Body of pancreas (tissue), 4 donors: ENCODE measurements around the gene RPS6KA3. TPM values are rescaled to one million over a fixed set of nuclear protein-coding genes. Genes with fewer than 3 reads are reported as not detected.

Experiments
- ATAC-seq: fragments of 150-250 bp; one replicate; pipeline ENCODE4 v1.9.1; 2016
- DNase-seq, 4 donors: peaks; one replicate each; pipeline ENCODE4 v3.0.0-alpha.2; 2019
- H3K27ac ChIP-seq, 4 donors: fragments of 200-600 bp; sonication (generic); 1 replicate in 3 of 4; 2 replicates in 1 of 4; pipeline versions ENCODE4 v1.5.1 to v1.6.1; 2016 to 2019; ENCODE audit warnings: mild to moderate bottlenecking in 1 of 4, mixed read lengths in 1 of 4, moderate library complexity in 1 of 4
- H3K27me3 ChIP-seq, 2 donors: fragments of 200-600 bp; sonication (generic); one replicate each; pipeline ENCODE4 v1.6.0; 2016; ENCODE audit warnings: mild to moderate bottlenecking in 1 of 2
- H3K36me3 ChIP-seq, 2 donors: fragments of 200-600 bp; sonication (generic); replicated peaks in 1 of 2; 2 replicates each; pipeline ENCODE4 v1.5.1; 2016; ENCODE audit warnings: low read depth in 2 of 2; ENCODE audit not compliant: insufficient read depth in 1 of 2
- H3K4me1 ChIP-seq: fragments of 200-600 bp; sonication (generic); one replicate; pipeline ENCODE4 v1.6.0; 2016
- H3K4me3 ChIP-seq, 2 donors: fragments of 200-600 bp; sonication (generic); 1 replicate in 1 of 2; 2 replicates in 1 of 2; pipeline ENCODE4 v1.5.1; 2016 to 2019
- H3K9me3 ChIP-seq, 3 donors: fragments of 200-600 bp; sonication (generic); 1 replicate in 2 of 3; 2 replicates in 1 of 3; pipeline ENCODE4 v1.5.1; 2016
- CTCF ChIP-seq, 7 experiments: fragments of 450-650 bp in 4 of 7; fragments of 200-600 bp in 3 of 7; sonication (generic) in 3 of 7; IDR thresholded peaks; one replicate each; pipeline ENCODE4 v1.5.1; 2016 to 2019; ENCODE audit warnings: antibody characterized with exemption in 7 of 7
- POLR2A ChIP-seq, 3 donors: fragments of 450-650 bp; IDR thresholded peaks; one replicate each; pipeline ENCODE4 v1.6.1; 2016; ENCODE audit warnings: antibody characterized with exemption in 3 of 3, mild to moderate bottlenecking in 2 of 3
- WGBS, 2 donors: methylation state at CpG; one replicate each; pipeline ENCODE4 v1.1.5; 2017; 5-methylcytosine and 5-hydroxymethylcytosine counted together
- intact Hi-C: fragments of 100-400 bp; cut with DNase I; formaldehyde crosslinking; loops from one replicate; pipeline ENCODE4 v1.15.1; 2023
- total RNA-seq, 2 donors: library from RNA; depleted of rRNA; stranded (reverse); fragments of >200 nt; gene quantifications; one replicate each; pipeline ENCODE4 v1.1.0, GENCODE V29; 2016

RPS6KA3 gene
- total RNA-seq, 2 donors from 2014 or later: 16.2 to 27.5 TPM

- DNase-seq (no peak), ATAC-seq (no peak)
- Histone ChIP-seq H3K27me3 (no peaks in the 10 kb centered on the region), H3K4me1 (no peaks in the 10 kb centered on the region), H3K9me3 (no peaks in the 10 kb centered on the region), H3K36me3 (no peaks in the 10 kb centered on the region), H3K27ac (no peak overlapping the region), H3K4me3 (no peak overlapping the region)
- intact Hi-C loops: no loop called here
- TF ChIP-seq POLR2A (IDR thresholded peaks at IDR 0.05) (no peak), CTCF (IDR thresholded peaks at IDR 0.05) (no peak)
- WGBS, 2 donors: 100% methylated on average over 1 of the region's 1 CpG
Observed at GRCh38 chrX:20271730-20272129, 5.0 kb upstream of the RPS6KA3 start.

GRCh38 chrX:20271186-20271585, 4.5 kb upstream of the RPS6KA3 start:
- H3K4me3 ChIP-seq: no peak overlapping the region
- no peak overlapping the region for H3K27ac ChIP-seq
- H3K36me3 ChIP-seq: no peaks in the 10 kb centered on the region
- H3K27me3 ChIP-seq: no peaks in the 10 kb centered on the region
- 15 to 33% methylated on average over 1 of the region's 1 CpG for WGBS, 2 donors
- intact Hi-C loops: no loop called here
- TF ChIP-seq CTCF (IDR thresholded peaks at IDR 0.05) (no peak), POLR2A (IDR thresholded peaks at IDR 0.05) (no peak)
- no peaks in the 10 kb centered on the region for H3K9me3 ChIP-seq
- no peaks in the 10 kb centered on the region for H3K4me1 ChIP-seq
- no peak for ATAC-seq
- DNase-seq: no peak

- no peak overlapping the region for H3K4me3 ChIP-seq
- intact Hi-C loops: no loop called here
- H3K27me3 ChIP-seq: no peaks in the 10 kb centered on the region
- DNase-seq (no peak), ATAC-seq (no peak)
- no peak overlapping the region for H3K27ac ChIP-seq
- 75 to 83% methylated on average over 1 of the region's 1 CpG for WGBS, 2 donors
- H3K4me1 ChIP-seq: no peaks in the 10 kb centered on the region
- no peaks in the 10 kb centered on the region for H3K9me3 ChIP-seq
- H3K36me3 ChIP-seq: no peaks in the 10 kb centered on the region
- TF ChIP-seq CTCF (IDR thresholded peaks at IDR 0.05) (no peak), POLR2A (IDR thresholded peaks at IDR 0.05) (no peak)
Observed at GRCh38 chrX:20270562-20270890, 3.8 kb upstream of the RPS6KA3 start.

- ATAC-seq: no peak
- H3K27ac ChIP-seq: no peak overlapping the region
- intact Hi-C loops: no loop called here
- H3K4me1 ChIP-seq: no peaks in the 10 kb centered on the region
- 83 to 95% methylated on average over 4 of the region's 4 CpGs for WGBS, 2 donors
- no peak overlapping the region for H3K4me3 ChIP-seq
- no peak for DNase-seq
- H3K27me3 ChIP-seq: no peaks in the 10 kb centered on the region
- no peaks in the 10 kb centered on the region for H3K9me3 ChIP-seq
- TF ChIP-seq CTCF (IDR thresholded peaks at IDR 0.05): no peak
- H3K36me3 ChIP-seq: no peaks in the 10 kb centered on the region
Observed at GRCh38 chrX:20269848-20270561, 3.3 kb upstream of the RPS6KA3 start.
